DND-41 (cell line): ENCODE data around the gene WDR12.

Experiments
- ATAC-seq: fragments of 200-7000 bp; cut with Tn5 transposase; 3 replicates; pipeline ENCODE4 v1.9.1; 2021; ENCODE audit warnings: low read depth; ENCODE audit not compliant: insufficient read depth
- DNase-seq: peaks from one replicate; pipeline ENCODE4 v3.0.0-alpha.2; 2020
- H2AFZ ChIP-seq: 2 replicates; pipeline ENCODE4 v1.6.0; 2012; ENCODE audit warnings: low read depth, low read length
- H3K27ac ChIP-seq: 2 replicates; pipeline ENCODE4 v1.5.1; 2012; ENCODE audit warnings: low read length, inconsistent platforms
- H3K27me3 ChIP-seq: fragments of 200-600 bp; sonication (generic); 2 replicates; pipeline ENCODE4 v1.6.0; 2012; ENCODE audit warnings: low read length, mild to moderate bottlenecking, inconsistent platforms; ENCODE audit not compliant: insufficient read depth, poor library complexity
- H3K36me3 ChIP-seq: 2 replicates; pipeline ENCODE4 v1.5.1; 2012; ENCODE audit warnings: low read length, inconsistent platforms; ENCODE audit not compliant: insufficient read depth
- H3K4me1 ChIP-seq: 2 replicates; pipeline ENCODE4 v1.5.1; 2012; ENCODE audit warnings: mild to moderate bottlenecking, low read length; ENCODE audit not compliant: insufficient read depth
- H3K4me2 ChIP-seq: 2 replicates; pipeline ENCODE4 v1.6.0; 2012; ENCODE audit warnings: mild to moderate bottlenecking, moderate library complexity, low read length, inconsistent platforms; ENCODE audit not compliant: insufficient read depth
- H3K4me3 ChIP-seq, 2 experiments: fragments of 200-600 bp in 1 of 2; shearing (Covaris generic) in 1 of 2; 2 replicates each; pipeline ENCODE4 v1.5.1; 2012 to 2016; ENCODE audit warnings: inconsistent platforms in 2 of 2, low read length in 2 of 2, mild to moderate bottlenecking in 2 of 2, low read depth in 1 of 2, moderate library complexity in 1 of 2
- H3K79me2 ChIP-seq: 2 replicates; pipeline ENCODE4 v1.6.0; 2012; ENCODE audit warnings: low read length, inconsistent platforms; ENCODE audit not compliant: insufficient read depth
- H3K9ac ChIP-seq: 2 replicates; pipeline ENCODE4 v1.6.0; 2012; ENCODE audit warnings: low read depth, mild to moderate bottlenecking, inconsistent platforms, low read length, moderate library complexity
- H3K9me3 ChIP-seq: 2 replicates; pipeline ENCODE4 v1.5.1; 2012; ENCODE audit warnings: low read length, moderate library complexity, mild to moderate bottlenecking, inconsistent platforms; ENCODE audit not compliant: insufficient read depth, severe bottlenecking
- H4K20me1 ChIP-seq: 2 replicates; pipeline ENCODE4 v1.6.0; 2012; ENCODE audit warnings: low read length; ENCODE audit not compliant: insufficient read depth
- CTCF ChIP-seq: IDR thresholded peaks from 2 replicates; pipeline ENCODE4 v1.5.1; 2012; ENCODE audit warnings: borderline replicate concordance, low read length, moderate library complexity, mild to moderate bottlenecking; ENCODE audit not compliant: poor library complexity, severe bottlenecking; ENCODE audit errors: extremely low read depth
- EZH2 ChIP-seq: IDR thresholded peaks from 3 replicates; pipeline ENCODE4 v1.6.1; 2012; ENCODE audit warnings: borderline replicate concordance, low read depth, mild to moderate bottlenecking, moderate library complexity, low read length, inconsistent platforms; ENCODE audit not compliant: severe bottlenecking

Gene WDR12

GRCh38 chr2:202945497-202945896, 34.0 kb upstream of the WDR12 start:
- no peak for ATAC-seq
- Histone ChIP-seq H3K27me3 (no peaks in the 10 kb centered on the region), H3K27ac (no peak overlapping the region), H4K20me1 (no peaks in the 10 kb centered on the region), H3K36me3 (peaks cover 11% of the 10 kb centered on the region; the same call in 1 of the 2 replicates), H3K4me3 (no peak overlapping the region), H3K4me1 (no peaks in the 10 kb centered on the region), H3K79me2 (no peaks in the 10 kb centered on the region), H3K4me2 (no peak overlapping the region), H3K9ac (no peak overlapping the region), H2AFZ (no peak overlapping the region), H3K9me3 (no peaks in the 10 kb centered on the region)
- no peak for DNase-seq
- TF ChIP-seq CTCF (no peak), EZH2 (no peak)

GRCh38 chr2:202944816-202945215, 33.3 kb upstream of the WDR12 start:
- no peak for DNase-seq
- Histone ChIP-seq H3K4me1 (no peaks in the 10 kb centered on the region), H3K9ac (no peak overlapping the region), H3K36me3 (peaks cover 11% of the 10 kb centered on the region; the same call in 1 of the 2 replicates), H3K27ac (no peak overlapping the region), H3K4me3 (no peak overlapping the region), H3K4me2 (no peak overlapping the region), H2AFZ (no peak overlapping the region), H3K79me2 (no peaks in the 10 kb centered on the region), H3K9me3 (no peaks in the 10 kb centered on the region), H4K20me1 (no peaks in the 10 kb centered on the region), H3K27me3 (no peaks in the 10 kb centered on the region)
- TF ChIP-seq CTCF = no peak
- TF ChIP-seq EZH2 = no peak
- ATAC-seq = no peak

- H3K9ac ChIP-seq = no peak overlapping the region
- no peak overlapping the region for H3K4me3 ChIP-seq
- H3K36me3 ChIP-seq = peaks cover 11% of the 10 kb centered on the region; the same call in 1 of the 2 replicates
- no peak overlapping the region for H3K27ac ChIP-seq
- no peaks in the 10 kb centered on the region for H4K20me1 ChIP-seq
- DNase-seq (no peak), ATAC-seq (no peak)
- no peaks in the 10 kb centered on the region for H3K79me2 ChIP-seq
- TF ChIP-seq EZH2 (no peak), CTCF (no peak)
- H3K27me3 ChIP-seq = no peaks in the 10 kb centered on the region
- H3K4me2 ChIP-seq = no peak overlapping the region
- H3K9me3 ChIP-seq = no peaks in the 10 kb centered on the region
- no peak overlapping the region for H2AFZ ChIP-seq
- no peaks in the 10 kb centered on the region for H3K4me1 ChIP-seq
These were observed 32.9 kb upstream of the WDR12 start for GRCh38 chr2:202944408-202944807.

GRCh38 chr2:202941771-202942170, 30.3 kb upstream of the WDR12 start:
- no peak overlapping the region for H3K4me2 ChIP-seq
- no peaks in the 10 kb centered on the region for H3K27me3 ChIP-seq
- H3K9ac ChIP-seq = no peak overlapping the region
- H4K20me1 ChIP-seq = no peaks in the 10 kb centered on the region
- TF ChIP-seq EZH2 (no peak), CTCF (no peak)
- no peak overlapping the region for H3K4me3 ChIP-seq
- peaks cover 15% of the 10 kb centered on the region; the same call in 1 of the 2 replicates for H3K36me3 ChIP-seq
- no peak overlapping the region for H2AFZ ChIP-seq
- no peaks in the 10 kb centered on the region for H3K9me3 ChIP-seq
- H3K4me1 ChIP-seq = no peaks in the 10 kb centered on the region
- H3K79me2 ChIP-seq = no peaks in the 10 kb centered on the region
- DNase-seq = no peak
- ATAC-seq = no peak
- no peak overlapping the region for H3K27ac ChIP-seq
